Islet precursor cell (in vitro differentiated cells): ENCODE data around the gene EHBP1L1.
A peak's percentile ranks its signal among the peaks of the same experiment; 100 is the strongest.

Source experiments
- DNase-seq: peaks from one replicate; pipeline ENCODE4 v3.0.0-alpha.2; 2018

Gene EHBP1L1

DNA sequence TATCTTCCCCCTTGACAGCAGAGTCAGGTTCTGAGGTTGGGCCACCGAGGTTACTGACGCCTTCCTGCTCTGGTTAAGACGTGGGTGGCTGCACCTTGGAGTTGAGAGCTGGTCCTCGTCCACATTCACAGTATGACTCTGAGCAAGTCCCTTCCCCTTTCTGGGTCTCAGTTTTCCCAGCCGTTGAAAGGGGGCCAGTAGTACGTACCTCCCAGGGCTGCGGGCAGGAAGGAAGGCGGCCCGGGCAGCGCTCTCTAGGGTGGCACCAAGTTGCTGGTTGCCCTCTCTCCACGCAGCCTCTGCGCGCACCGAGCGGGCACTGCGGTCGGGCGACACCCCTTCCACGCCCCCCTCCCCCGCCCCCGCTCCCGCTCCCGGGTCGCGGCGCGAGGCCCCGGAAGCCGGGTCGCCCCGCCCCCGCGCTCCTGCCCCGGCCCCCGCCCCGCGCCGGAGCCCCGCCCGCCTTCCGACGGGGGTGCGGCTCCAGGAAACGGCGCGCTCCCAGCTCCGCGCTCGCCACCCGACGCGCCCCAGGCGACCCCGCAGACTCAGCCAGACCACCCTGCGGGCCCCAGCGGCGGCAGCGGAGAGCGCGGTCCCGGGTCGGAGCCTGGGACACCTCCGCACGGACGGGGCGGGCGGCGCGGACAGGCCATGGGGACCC is at the start of gene EHBP1L1:
TSS of gene EHBP1L1 (plus strand) at position 486 of the 664 bp plus-strand sequence. CDS start 250 bp downstream, outside the sequence.
- DNase-seq = no peak

DNA sequence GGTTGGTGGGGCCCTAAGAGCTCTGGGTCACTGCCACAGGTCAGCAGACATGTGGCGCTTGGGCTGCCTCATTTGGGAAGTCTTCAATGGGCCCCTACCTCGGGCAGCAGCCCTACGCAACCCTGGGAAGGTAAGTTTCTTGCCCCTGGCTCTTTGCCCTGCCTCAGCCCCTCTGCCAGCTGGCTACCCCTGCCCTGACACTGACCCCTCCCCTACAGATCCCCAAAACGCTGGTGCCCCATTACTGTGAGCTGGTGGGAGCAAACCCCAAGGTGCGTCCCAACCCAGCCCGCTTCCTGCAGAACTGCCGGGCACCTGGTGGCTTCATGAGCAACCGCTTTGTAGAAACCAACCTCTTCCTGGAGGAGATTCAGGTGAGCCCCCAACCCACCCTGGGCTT is 49.1 kb upstream of the EHBP1L1 start:
- peak; percentile 42 for DNase-seq

DNA sequence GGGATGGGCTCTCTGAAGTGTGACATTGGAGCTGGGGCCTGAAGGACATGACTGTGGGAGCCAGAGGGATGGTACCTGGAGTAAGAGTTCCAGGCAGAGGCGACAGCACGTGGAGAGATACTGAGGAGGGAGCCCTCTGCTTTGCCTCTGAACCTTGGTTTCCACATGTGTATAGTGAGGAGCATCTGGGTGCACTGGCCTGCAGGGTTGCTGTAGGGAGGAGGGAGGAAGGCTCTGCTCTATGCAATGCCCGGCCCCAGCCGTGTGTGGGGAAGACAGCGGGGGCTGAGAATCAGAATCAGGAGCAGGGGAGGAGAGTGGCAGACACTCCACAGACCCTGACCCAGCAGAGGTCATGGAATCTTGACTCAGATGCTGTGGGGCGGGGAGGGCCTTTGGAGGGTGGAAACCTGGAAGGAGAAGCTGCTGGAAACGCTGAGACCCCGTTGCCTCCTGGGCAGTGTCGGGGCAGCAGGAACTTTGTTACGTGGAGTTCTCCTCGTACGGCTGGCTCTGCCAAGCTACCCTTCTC is 47.0 kb upstream of the EHBP1L1 start:
- DNase-seq = peak; percentile 41

DNA sequence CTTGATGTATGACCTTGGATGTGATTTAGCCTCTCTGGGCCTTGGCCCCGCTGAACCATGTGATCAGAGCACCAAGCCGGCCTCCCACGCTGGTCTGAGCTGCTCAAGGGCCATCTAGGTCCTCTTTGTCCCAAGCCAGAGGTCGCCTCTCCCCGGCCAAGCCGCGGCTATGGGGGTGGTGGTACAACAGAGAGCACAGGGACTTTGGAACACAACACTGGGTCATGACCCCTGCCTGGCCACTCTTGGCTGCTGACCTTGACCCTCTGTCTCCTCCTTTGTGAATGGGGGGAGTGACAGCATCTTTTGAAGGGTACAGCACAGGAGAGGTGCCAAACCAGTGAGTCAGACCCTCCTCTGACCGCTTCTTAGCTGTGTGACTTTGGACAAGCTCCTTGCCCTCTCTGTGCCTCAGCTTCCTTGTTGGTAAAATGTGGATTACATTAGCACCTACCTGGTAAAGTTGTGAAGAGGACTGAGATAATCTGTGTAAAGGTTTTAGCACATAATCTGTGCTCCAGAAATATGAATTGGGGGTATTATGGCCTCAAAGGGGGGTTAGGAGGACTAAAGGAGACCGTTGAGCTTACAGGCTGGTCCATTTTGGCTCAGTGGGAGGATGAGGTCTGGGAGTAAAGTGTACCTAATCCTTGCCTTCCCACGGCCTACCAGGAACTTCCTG is 46.2 kb upstream of the EHBP1L1 start:
- DNase-seq = no peak

GRCh38 chr11:65530157-65530496 is 45.7 kb upstream of the EHBP1L1 start:
- DNase-seq = no peak

DNA sequence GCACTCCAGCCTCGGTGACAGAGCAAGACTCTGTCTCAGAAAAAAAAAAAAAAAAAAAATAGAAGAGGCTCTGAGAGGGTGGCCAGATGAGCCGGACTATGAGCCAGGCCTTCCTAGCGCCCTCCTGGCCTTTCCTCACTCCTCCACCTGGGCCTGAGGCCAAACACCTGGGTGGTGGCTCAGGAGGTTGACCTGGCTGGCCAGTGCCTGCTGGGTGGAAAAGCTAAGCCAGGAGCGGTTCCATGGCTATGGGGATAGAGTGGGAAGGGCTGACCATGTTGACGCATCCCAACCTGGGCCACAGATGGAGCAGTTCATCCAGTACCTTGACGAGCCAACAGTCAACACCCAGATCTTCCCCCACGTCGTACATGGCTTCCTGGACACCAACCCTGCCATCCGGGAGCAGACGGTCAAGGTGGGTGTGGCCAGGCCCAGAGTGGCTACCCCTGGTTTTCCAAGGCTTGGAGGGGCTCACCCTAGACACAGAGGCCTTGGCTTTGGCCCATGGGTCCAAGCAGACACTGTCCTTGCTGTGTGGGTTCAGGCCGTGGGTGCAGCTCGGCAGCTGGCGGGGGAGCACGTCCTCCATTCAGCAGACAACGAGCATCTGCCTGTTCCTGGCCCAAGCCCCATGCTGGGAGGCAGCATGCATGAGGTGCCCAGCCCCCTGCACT is 43.3 kb upstream of the EHBP1L1 start:
- no peak for DNase-seq

- no peak for DNase-seq
Measured at GRCh38 chr11:65535102-65535501, 40.8 kb upstream of the EHBP1L1 start.

DNA sequence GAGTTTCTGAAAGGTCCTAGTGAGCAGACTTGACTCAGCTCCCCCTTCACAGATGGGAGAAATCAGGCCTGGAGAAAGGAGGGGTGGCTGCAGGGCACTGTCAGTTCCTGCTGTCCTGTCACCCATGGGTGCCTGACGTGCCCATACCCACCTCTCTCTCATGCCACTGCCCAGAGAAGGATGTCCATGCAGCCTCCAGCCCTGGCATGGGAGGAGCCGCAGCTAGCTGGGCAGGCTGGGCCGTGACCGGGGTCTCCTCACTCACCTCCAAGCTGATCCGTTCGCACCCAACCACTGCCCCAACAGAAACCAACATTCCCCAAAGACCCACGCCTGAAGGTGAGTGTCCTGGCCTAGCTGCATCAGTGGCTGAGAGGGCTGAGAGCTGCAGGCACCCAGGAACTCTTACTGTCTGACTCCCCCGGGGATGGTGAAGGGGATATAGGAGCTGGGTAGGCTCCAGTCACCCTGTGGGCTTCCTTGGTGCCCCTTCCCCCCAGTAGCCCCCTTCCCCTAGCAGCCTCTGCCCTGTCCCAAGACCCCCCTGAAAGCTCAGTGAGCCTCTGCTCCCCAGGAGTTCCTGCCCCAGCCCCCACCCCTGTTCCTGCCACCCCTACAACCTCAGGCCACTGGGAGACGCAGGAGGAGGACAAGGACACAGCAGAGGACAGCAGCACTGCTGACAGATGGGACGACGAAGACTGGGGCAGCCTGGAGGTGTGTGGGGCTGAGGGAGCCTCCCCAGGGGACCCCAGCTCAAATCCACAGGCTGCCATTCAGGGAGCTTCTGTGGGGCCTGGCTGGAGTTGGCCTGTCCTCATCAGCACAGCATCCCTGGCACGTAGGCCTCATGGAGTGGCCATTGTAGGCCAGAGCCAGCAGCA is 39.2 kb upstream of the EHBP1L1 start:
- DNase-seq = peak; percentile 53

DNA sequence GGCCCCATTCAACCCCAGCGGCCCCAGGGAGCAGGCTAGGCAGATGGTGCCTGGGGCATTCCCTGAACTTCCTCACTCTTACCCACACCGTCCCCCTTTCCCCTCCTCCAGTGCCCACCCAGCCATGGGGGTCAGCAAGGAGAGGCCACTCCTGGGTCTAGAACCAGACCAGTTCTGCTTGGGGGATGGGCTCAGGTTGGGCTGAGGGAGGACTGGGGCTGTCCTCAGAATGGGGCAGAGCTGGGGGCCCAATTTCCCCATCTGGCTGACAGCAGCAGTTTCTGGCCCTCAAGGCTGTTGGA is 38.6 kb upstream of the EHBP1L1 start:
- peak; percentile 40 for DNase-seq

DNA sequence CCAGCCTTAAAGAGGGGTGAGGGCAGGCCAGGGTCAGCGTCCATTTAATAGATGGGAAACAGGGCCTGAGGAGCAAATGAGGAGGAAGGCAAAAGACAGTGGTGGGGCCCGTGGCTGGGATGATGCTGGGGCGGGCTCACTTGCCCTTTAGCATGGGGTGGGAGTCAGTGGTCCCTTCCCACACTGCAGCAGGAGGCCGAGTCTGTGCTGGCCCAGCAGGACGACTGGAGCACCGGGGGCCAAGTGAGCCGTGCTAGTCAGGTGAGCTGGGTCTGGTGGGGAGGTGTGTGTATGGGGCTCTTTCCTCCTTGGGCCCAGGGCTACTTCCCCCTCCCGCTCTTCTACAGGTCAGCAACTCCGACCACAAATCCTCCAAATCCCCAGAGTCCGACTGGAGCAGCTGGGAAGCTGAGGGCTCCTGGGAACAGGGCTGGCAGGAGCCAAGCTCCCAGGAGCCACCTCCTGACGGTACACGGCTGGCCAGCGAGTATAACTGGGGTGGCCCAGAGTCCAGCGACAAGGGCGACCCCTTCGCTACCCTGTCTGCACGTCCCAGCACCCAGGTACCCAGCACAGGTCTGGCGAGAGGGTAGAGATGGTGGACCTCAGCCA is 38.1 kb upstream of the EHBP1L1 start:
- no peak for DNase-seq

DNA sequence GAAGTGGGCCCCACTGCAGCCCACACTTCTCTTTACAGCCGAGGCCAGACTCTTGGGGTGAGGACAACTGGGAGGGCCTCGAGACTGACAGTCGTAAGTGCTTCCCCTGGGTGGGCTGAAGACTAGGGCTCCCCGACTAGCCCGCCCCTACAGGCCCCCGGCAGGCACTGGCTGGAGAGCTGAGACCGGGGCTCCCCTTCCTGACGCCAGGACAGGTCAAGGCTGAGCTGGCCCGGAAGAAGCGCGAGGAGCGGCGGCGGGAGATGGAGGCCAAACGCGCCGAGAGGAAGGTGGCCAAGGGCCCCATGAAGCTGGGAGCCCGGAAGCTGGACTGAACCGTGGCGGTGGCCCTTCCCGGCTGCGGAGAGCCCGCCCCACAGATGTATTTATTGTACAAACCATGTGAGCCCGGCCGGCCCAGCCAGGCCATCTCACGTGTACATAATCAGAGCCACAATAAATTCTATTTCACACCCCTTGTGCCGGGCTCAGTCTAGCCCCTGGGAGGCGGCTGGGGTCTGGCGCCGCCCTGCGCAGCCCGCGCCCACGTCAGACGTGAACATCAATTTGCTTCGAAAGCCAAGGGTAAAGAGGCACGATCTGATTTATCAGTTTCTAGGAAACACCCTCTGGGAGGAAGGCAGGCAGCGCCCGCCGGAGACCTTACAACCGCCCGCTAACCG is 37.5 kb upstream of the EHBP1L1 start:
- DNase-seq = peak; percentile 52

DNA sequence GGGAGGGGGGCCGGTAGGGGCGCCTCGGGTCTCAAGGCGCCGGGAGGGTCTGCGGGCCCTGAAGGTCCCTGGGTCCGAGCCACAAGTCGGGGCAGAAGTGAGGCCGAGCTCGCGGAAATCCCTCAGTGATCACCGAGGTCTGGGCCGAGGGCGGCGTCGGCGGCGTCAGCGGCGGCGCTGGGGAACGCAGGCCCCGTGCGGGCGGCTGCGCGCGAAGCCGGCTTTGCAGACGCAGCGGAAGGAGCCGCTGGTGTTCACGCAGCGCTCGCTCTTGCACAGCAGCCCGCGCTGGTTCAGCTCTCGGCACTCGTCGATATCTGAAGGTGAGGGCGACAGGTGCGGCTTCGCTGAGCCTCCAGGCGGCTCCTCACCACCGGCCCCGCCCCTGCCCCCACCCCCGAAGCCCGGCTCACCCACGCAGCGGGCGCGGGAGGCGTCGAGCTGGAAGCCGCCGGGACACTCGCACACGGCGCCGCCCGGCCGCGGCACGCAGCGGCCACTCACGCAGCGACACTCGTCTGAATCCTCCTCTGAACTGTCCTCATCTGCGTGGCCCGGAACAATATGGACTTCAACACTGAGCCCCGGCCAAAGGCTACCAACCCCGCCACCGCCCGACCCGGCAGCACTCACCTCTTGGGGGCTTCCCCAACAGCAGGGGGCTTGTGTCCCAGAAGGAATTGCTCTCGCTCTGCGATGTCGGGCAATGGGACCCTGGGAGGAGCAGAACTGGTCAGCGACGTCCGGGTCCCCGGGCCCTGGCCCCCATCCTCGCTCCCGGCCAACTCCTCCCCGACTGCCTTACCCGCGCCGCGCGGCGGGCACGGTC is 36.7 kb upstream of the EHBP1L1 start:
- DNase-seq = peak; percentile 68

GRCh38 chr11:65539744-65540289 is 36.0 kb upstream of the EHBP1L1 start:
- no peak for DNase-seq

DNA sequence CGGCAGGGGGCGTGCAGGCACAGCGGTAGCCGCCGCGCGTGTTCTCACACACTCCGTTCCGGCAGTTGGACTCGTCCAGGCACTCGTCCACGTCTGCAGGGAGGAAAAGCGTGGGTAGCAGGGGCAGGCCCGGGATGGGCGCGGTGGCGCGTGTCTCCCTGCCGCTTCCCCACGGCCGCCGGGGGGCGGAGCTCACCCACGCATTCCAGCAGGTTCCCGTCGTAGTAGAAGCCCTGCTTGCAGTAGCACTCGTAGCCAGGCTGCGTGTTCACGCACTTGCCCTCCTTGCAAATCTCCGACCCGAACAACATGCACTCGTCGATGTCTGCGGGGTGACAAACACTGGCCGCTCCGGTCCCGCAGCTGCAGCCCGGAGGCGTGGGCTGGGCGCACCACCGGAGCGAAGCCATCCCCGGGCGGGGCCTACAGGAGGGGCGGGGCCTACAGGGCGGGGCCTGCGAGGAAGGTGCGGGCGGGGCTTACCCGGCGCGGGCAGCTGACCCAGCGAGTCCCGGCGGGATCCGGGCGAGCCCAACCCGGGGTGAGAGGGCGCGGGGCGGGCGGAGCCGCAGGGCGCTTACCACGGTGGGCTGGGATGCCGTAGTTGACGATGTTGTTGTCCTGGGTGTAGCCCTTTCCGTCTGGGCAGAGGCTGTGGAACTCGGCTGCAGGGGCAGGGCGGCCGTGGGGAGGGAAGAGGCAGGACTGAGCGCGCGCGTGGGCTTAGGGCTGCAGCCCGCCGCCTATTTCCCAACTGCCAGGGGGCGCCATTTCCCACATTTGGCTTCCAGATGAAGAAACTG is 35.4 kb upstream of the EHBP1L1 start:
- peak; percentile 97 for DNase-seq

- DNase-seq = no peak
Measured at GRCh38 chr11:65541093-65541982, 34.5 kb upstream of the EHBP1L1 start.

- DNase-seq = no peak
Measured at GRCh38 chr11:65542738-65543390, 33.0 kb upstream of the EHBP1L1 start.

DNA sequence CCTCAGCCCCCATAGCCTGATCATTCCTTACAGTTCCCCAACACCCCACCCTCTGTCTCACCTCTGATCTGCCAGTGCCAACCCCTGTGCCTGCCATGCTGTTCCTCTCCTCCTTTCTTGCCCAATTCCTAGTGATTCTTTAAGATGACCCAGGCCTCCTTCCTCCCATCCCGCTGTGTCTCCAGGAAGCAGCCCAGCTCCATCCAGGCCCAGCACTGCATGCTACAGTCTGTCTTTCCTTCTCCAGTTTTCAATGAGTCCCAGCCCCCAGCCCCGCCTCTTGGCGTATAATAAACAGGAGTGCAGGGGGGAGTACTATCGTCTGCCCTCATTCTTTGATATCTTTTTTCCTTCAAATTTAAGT is 30.0 kb upstream of the EHBP1L1 start:
- no peak for DNase-seq

DNA sequence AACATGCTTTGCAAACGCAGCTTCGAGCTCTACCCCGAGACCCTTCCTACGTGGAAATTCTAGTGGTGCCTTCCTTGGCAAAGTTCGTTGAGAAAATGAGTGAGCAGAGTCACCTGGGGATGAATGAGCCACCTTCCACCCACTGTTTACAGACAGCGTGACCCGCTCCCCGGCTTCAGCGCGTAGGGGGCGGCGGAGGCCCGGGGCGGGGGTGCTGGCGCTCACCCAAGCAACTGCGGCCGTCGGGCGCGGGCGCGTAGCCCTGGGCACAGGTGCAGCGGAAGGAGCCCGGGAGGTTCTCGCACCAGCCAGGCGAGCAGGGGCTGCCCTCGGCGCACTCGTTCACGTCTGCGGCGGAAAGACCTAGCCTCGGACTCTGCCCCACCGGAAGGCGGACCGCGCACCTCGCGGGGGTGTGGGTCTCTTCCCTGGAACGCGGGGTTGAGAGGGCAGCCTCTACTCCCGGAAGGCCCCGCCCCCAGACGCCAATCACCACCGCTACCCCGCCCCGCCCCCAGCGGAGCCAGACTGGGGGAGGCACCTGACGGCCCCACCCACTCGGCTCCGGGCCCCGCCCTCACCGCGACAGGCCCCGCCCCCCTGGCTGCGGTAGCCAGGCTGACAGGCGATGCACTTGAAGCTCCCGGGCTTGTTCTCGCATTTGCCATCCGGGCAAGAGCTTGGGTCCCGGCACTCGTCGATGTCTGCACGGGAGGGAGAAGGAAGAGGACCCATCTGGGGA is 29.5 kb upstream of the EHBP1L1 start:
- DNase-seq = peak; percentile 95
